ENCODE data around the gene DOCK10.

Gene DOCK10

DNA sequence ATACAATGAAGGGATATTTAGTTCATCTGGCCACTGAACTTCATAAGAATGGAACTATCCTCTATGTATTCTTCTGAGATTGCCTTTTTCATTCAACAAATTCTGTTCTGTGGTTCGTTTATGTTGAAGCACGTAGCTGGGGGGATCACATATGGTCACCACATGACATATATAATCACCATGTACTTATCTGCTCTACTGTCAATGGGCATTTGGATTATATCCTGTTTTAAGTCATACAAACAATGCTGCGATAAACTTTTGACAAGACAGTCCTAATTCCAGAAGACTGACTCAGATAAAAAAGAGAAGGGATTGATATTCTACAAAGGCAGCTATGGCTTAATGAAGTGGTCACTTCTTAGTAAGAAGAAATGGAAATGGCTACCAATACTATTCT is 210.1 kb downstream of the DOCK10 start:
- no peak for DNase-seq

DNA sequence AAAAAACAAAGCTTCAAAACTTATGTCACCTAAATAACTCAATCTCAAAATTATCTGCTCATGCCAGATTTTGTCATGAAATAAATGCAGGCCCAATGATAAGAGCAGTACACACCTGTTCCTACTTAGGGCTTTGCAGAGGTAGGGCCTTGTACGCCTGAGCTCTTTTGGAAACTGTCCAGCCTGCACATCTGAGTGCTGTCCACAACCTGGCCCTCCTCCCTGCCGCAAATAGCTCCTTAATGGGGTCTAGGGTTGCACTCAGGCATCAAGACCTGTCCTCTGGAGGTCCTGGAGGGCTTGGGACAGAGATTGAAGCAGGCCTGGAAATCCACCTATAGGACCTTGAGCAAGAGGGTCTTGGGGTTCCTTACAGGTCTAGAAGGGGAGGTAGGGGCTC is 210.7 kb downstream of the DOCK10 start:
- no peak for DNase-seq

DNA sequence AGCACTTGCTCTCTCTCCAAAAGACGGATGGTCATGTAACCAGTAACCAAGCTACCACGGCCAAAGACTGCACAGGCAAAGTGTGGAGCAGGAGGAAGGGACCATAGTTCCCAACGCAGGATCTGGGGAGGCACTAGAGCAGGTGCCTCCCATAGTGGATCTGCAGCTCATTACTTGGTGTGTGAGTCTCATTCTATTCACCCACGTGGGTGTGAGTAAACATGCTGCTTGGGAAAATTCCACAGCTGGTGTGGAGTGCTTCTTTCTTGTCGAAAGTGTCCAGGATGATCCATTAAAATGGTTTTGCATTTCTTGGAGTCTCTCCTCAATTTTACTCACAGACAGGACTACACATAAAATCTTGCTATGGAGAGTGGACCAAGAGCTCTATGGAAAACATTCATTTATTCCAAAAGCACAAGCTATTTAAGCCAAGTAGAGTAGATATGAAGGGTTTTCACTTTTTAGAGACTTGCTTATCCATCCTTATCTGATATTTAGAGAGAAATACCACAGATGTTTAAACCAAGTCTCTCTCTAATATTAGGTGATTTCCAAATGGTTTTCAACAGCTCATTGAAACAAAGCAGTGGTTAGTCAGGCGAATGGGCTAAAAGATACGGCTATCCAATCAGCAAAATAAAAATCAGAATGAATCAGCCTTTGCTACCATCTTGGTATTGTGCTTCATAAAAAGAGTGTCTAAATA is 221.8 kb downstream of the DOCK10 start:
- no peak for DNase-seq

DNA sequence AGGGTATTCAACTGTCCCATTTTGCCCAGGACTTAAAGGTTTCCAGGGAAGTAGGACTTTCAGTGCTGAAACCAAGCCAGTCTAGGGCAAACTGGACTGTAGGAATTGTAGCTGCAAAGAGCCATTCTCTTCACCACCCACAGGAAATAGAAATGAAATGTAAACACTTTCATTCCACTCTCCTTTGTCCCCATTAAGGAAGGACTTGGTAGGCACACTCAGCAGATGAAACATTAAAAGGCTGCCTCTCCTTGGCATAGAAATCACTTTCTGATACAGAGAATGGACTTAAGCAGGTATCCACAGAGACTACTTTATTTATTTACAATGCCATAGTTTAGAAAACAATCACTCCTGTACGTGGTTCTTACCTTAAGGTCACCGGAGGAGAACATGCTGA is 223.2 kb downstream of the DOCK10 start:
- no peak for DNase-seq

DNA sequence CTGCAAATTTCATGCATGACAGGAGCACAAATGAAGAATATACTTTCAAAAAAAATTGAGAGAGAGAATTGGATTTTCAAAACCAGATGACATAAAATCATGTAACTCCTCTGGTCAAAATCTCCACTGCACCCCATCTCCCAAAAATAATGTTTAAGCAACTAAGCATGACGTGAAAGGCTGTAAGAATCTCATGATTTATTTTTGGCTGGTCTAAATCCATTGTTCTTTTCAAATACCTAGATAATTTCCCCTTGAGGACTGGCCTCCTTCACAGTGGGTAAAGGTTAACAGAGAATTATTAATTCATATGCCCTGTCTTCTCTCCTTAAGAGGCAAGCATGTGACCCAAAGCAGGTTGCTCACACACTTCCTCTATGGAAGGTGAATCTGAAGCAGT is 224.6 kb downstream of the DOCK10 start:
- DNase-seq, result no peak

DNA sequence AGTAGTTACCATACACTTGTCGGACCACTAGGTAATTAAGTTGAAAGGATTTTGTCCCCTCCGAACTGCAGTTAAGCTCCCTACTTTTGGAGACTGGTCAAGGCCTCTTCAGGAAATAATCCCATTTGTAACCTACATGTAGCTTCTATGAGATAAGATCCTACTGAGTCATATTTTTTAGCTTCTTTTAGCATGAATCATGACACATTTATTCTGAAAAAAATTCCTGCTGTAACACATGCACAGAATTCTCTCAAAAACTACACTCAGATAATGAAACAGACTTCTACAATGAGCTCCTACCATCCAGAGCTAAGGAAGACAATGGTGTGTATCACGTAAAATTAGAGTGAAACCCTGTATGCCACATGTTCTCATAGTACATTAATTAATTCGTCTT is 225.5 kb downstream of the DOCK10 start:
- peak; percentile 78 for DNase-seq

DNA sequence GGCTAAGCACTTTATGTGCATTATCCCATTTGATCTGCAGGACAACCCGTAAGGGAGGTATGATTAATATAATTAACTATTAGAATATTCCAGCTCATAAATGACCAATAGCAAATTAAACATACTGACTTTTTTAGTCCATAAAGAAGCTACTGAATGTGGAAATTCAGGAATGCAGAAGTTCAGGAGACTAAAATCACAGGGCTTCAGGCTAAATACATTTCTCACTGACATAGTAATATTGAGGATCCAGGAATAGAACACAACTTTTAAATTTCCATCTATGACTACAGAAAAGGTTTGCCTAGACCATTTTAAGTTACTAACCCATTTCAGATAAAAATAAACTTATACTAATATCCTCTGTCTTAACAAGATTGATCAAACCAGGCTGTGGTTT is 228.7 kb downstream of the DOCK10 start:
- DNase-seq, result no peak

DNA sequence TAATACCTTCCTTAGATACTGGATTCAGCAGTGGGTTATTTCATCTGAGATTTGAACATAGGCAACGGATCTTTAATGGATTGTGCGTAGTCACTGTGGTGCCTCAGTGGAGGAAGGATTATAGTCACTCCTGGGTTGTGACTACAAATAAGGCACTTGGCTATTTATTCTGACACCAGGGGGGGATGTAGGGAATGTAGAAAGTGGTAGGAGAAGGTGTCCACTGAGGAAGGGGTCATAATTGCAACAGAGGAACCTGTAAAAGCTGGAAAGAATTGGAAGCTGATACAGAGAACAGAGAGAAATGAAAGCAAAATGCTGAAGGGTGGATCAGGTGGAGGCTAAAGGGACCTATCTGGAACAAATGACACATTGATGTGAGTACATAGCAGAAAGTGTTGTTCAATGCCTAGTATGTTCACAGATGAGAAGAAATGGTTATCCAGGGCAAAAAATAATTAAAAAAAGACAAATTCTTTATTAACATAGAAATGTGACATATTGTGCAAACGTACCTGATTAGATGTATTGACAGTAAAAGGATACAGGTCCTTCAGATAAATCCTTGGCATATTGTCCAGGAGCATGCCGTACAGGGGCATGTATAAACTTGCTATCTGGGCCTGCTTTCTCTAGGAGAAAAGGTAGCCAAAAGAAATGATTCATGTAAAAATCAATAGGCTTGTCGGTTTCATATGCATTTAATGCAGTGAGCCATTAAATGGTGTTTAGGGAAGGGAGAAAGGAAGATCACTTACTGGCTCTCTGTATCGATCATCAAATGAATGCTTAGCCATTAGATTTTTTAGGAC is 234.9 kb downstream of the DOCK10 start:
- DNase-seq, result no peak

DNA sequence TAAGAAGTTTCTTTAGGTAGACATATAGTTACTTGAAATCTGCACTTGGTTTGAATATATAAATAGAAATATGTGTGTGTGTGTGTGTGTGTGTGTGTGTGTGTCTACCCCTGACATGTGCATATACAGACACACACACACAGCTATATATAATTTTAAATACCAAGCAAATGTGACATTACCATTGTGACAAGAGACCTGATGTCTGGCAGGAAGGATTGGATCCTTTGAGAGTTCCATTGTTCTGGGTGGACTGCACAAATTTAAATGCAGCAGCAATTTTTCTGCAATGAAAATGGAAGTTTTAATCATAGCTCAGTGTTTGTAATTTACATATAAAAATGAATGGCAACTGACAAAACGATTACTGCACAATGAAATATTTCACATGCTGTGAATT is 238.3 kb downstream of the DOCK10 start:
- DNase-seq, result no peak

DNA sequence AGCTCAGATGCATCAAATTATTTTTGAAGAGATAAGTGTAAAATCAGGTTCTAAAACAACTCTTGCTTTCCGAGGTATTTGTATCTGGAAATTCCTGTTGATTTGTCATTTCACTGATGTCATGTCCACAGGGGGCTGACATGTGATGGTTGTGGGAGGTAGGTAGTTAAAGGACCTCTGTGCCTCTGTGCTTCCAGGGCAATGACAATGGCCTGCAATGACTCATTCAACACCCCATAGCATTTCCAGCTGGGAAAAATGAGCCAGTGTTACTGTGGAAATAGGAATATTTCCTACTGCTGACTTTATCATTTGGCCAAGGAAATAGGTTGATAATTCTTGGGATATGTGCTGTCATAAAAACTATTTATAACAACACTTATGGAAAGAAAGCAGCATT is 239.9 kb downstream of the DOCK10 start:
- DNase-seq, result peak; percentile 55

DNA sequence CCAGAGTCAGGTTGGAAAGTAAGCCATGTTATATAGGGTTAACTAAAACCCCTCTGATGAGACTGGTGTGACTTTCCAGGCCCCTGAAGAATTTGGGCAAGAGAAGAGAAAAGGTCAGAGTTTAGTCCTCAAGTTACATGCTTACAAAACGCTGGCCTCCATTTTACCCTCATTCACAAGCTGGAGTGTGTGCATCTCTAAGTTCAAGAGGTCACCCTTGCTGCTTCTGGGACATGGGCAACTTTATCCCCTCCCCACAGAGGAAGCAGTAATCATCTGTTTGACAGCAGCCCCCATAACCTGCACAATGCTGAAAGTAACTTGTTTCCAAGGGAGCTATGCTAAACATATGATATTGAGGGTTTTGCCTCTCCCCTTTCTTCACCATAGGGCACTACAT is 240.9 kb downstream of the DOCK10 start:
- DNase-seq, result no peak

DNA sequence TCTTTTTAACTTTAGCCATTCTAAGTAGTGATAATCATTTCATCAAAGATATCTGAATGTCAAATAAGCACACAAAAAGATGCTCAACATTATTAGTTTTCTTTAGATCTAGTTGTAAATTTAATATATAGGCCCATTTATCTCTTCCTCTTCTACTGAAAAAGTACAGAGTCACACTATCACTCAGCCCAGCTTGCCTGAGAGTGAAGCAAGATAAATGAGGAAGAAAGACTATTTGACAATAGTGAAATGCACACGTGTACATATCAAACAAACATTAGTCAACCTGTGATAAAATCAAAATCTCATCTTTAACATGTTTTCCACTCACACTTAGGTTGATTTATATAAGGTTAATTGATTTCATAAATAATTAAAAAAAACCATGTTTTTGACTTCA is 242.6 kb downstream of the DOCK10 start:
- no peak for DNase-seq

DNA sequence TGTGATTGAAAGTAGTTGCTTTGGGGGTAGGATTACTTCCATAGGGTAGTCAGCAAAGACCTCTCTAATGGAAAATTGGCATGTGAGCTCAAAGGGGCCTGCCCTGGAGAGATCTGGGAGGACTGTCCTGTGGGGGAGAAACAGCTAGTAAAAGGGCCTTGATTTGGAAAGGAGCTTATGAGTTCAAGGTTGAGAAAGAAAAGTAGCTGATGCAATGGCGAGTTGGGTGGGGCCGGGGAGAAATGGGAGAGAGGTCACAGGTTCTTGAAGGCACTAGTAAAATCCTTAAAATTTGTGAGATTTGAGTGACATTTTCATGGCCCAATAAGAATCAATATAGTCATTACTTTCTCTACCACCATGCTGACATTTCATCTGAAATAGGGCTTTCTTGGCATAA is 244.1 kb downstream of the DOCK10 start:
- no peak for DNase-seq

DNA sequence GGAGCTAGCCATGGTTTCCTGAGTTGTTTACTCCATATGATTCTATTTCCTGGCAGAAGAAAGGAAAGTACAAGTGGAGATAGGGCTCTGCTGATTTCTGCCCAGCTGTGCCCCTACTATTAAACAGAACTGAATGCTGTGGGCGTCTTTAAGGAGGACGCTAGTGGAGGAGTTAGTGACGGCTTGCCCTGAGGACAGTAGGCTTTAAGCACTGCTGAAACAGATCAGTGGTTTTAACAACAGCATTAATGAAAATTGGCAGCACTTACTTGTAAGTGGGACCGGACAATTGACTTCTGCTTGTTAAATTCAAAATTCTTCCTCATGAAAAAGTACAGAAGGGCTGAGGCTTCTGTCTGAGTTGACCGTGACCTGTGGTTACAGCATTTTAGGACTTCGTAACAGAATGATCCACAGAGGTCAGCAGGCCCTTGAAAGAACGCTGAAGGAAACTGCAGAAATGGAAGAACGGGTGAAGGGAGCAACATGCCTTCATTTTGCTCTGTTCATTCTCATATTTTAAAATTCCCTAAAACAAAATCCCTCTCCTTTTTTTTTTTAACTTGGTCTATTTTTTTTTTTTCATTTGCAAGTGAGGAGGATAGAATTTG is 245.5 kb downstream of the DOCK10 start:
- no peak for DNase-seq

DNA sequence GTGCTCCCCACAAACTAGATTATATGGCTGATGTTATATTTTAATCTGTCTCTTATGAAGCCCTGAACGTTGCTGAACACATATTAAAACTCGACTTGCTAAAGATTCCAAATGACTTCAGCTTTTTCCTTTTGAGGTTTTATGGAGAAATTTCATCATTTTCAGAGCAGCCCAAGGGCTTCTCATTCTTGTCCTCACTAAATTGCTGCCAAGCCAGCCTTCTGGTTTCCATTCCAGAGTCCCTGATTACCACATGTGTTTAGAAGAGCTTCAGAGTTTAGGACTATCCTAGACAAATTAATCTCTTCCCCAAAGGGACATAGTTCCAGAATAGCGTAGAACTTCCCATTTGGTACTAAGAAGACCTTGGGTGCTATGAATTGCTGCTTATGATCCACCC is 248.3 kb downstream of the DOCK10 start:
- DNase-seq, result peak; percentile 41

DNA sequence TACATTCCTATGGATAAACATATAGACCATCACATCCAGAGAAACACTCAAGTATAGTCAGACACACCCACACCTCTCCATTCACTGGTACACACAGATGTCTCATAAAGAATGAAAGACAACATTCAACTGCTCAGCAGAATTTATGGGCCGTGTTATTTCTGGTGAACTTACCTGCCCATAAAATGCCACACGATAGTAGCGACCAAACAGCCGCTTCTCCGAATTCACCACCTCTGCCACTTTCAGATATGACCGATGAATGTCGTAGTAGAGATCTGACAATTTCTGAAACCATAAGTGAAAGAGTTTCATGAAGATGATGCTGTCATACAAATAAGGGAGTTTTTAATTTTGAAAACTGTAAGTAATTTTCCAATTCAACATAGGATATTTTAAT is 255.4 kb downstream of the DOCK10 start:
- no peak for DNase-seq

DNA sequence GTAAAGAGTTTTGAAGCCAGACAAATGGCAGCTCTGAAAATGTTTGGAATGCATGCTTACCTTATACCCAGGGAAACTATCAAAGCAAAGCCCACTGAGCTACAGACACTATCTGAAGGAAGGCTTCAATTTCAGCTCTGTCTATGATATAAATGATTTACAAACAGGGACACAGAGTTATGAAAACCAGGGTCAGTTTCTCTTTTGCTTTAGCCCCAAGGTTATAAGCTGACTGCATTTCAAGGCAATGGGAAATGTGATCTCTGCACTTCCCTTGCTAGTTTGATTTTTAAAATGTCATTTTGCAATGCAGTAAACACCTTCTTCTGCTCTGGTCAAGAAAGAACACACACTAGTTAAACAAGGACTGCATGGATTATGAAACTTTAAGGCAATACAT is 260.9 kb downstream of the DOCK10 start:
- DNase-seq, result no peak

DNA sequence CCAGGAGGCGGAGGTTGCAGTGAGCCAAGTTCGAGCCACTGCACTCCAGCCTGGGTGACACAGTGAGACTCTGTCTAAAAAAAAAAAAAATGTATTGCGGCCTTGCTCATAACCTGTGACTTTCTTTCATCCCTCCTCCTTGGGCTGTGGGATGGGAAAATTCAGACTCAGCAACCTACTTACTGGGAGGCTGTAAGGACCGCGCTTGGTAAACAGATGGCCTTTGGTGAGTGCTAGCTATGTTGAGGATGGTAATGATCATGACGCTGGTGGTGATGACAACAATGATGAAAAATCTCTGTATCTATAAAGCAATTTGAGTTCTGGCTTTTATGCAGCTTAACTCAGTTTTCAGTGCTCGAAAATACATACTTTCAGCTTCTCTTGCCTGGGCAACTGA is 261.4 kb downstream of the DOCK10 start:
- no peak for DNase-seq

DNA sequence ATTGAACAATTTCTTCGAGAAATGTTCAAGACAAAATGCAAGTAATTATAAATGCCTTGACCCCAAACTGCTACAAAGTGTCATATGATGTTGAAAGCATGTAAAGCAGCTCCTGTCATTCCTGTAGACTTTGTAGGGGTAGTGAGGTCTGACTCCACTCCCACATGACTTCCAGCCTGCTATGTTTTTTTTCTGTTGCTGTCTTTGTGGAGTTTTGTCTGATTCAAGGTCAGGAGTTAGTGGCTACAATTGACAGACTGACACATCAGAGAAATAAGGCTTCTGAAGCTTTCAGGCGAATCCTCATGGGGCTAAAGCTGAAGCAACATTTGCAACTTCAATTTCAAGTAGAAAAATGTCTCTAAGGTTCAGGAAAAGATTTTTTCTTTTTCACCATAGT is 262.2 kb downstream of the DOCK10 start:
- no peak for DNase-seq

DNA sequence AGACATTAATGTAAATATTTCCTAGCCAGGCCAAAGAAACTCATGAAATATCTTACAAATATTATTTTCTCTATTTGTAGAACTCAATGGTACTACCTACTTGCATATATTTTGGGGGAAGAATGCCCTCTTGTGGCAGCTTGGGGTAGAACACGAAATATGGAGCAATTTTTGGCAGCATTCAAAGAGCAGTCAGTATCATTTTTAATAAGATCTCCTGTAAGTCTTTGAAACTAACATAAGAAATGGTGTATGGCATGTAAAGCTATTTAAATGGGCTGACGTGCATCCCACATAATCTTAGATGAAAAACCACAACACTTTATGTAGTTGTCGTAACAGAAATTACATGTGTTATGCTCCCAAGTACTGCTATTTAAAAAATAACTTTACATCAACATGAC is 263.8 kb downstream of the DOCK10 start:
- DNase-seq, result peak; percentile 66

DNA sequence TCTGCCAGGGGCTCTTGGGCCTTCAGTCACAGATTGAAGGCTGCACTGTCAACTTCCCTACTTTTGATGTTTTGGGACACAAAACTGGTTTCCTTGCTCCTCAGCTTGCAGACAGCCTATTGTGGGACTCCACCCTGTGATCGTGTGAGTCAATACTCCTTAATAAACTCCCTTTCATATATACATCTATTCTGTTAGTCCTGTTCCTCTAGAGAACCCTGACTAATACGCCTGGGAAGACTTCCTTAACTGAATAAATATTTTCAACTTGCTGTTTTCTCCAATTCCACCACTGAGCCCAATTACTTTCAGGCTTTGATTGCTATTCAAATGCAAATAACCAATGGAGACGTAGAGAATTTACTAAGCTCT is 264.7 kb downstream of the DOCK10 start:
- DNase-seq, result no peak

DNA sequence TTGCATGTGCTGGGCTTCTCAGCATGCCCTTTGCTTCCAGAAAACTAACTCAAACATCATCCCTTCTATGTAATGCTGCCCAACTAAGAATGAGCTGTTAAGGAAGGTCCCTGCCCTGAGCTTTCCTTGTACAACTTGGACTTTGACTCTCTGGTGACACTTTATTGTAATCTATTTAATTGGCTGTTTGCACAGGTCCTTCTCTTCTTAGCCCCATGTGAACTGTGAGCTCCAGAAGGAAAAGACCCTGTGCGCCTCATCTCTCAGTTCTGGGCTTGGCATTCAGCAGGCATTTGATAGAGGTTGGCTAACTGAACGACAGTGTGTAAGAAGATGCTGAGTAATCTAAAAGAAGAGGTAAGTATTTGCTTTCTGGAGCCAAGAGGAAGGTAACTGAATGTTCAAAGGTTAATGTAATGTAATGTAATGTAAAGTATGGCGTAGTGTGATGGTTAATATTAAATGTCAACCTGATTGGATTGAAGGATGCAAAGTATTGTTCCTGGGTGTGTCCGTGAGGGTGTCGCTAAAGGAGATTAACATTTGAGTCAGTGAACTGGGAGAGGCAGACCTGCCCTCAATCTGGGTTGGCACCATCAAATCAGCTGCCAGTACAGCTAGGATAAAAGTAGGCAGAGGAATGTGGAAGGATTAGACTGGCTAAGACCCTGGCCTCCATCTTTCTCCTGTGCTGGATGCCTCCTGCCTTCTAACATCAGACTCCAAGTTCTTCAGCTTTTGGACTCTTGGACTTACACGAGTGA is 265.3 kb downstream of the DOCK10 start:
- DNase-seq, result no peak

DNA sequence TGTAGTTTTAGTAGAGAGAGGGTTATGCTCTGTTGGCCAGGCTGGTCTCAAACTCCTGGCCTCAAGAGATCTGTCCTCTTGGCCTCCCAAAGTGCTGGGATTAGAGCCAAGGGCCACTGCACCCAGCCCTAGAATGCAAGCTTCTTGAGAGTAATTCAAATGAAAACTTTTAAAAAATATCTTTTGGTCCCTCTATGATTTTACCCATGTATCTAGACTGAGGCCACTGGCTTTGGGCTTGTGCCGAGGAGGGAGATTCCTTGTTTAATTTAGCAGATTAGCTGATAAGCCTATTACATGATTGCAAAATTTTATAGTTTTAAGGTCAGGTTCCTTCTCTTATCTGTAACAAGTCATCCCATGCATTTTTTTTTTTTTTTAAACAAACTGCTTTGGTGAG is 266.6 kb downstream of the DOCK10 start:
- DNase-seq, result no peak
